KMS-11 (cell line): ENCODE measurements around the gene PLXNA2.

Experiments used
- H2AFZ ChIP-seq: fragments of 200-600 bp; sonication (generic); 2 replicates; pipeline ENCODE4 v1.6.1; 2016; ENCODE audit warnings: antibody characterized with exemption, mixed run types, low read depth
- H3K27ac ChIP-seq: fragments of 200-600 bp; sonication (generic); 2 replicates; pipeline ENCODE4 v1.6.1; 2016; ENCODE audit warnings: mild to moderate bottlenecking, mixed run types
- H3K27me3 ChIP-seq: fragments of 200-600 bp; sonication (generic); 2 replicates; pipeline ENCODE4 v1.6.1; 2017; ENCODE audit warnings: mild to moderate bottlenecking, low read depth, mixed run types, moderate library complexity; ENCODE audit not compliant: insufficient read depth
- H3K36me3 ChIP-seq: fragments of 200-600 bp; sonication (generic); 2 replicates; pipeline ENCODE4 v1.6.1; 2017; ENCODE audit warnings: mild to moderate bottlenecking, mixed run types; ENCODE audit not compliant: insufficient read depth
- H3K4me1 ChIP-seq: fragments of 200-600 bp; sonication (generic); 2 replicates; pipeline ENCODE4 v1.6.1; 2016; ENCODE audit warnings: mild to moderate bottlenecking, low read depth, mixed run types; ENCODE audit not compliant: poor library complexity, severe bottlenecking
- H3K4me2 ChIP-seq: fragments of 200-600 bp; sonication (generic); 2 replicates; pipeline ENCODE4 v1.7.0; 2016; ENCODE audit warnings: mild to moderate bottlenecking, mixed run types
- H3K4me3 ChIP-seq: fragments of 200-600 bp; sonication (generic); IDR thresholded peaks from 2 replicates; pipeline ENCODE4 v1.6.1; 2017; ENCODE audit warnings: low read depth, low read length, mixed read lengths; ENCODE audit not compliant: insufficient read depth
- H3K79me2 ChIP-seq: fragments of 200-600 bp; sonication (generic); 2 replicates; pipeline ENCODE4 v1.6.1; 2016; ENCODE audit warnings: low read depth, mixed run types; ENCODE audit not compliant: insufficient read depth
- H3K9ac ChIP-seq: fragments of 200-600 bp; sonication (generic); 2 replicates; pipeline ENCODE4 v1.6.1; 2016; ENCODE audit warnings: mild to moderate bottlenecking, mixed run types
- H4K20me1 ChIP-seq: fragments of 200-600 bp; sonication (generic); 2 replicates; pipeline ENCODE4 v1.6.1; 2016; ENCODE audit warnings: mild to moderate bottlenecking, mixed run types; ENCODE audit not compliant: insufficient read depth
- TF ChIP-seq, protein P1 (sequence below): fragments of 200-600 bp; sonication (generic); conservative IDR thresholded peaks from 2 replicates; pipeline ENCODE4 v1.6.1; 2017; ENCODE audit warnings: low read depth, mild to moderate bottlenecking, antibody characterized with exemption, low read length, moderate library complexity, mixed read lengths

The PLXNA2 gene

GRCh38 chr1:208108646-208109330 lies 135.4 kb downstream of the PLXNA2 start:
- Histone ChIP-seq H4K20me1 (no peaks in the 10 kb centered on the region), H3K9ac (no peak overlapping the region), H3K27me3 (no peaks in the 10 kb centered on the region), H3K4me3 (no peak overlapping the region), H3K4me1 (no peaks in the 10 kb centered on the region), H3K4me2 (no peak overlapping the region), H3K79me2 (no peaks in the 10 kb centered on the region), H3K36me3 (no peaks in the 10 kb centered on the region), H3K27ac (no peak overlapping the region), H2AFZ (no peak overlapping the region)
- TF ChIP-seq, protein P1, sequence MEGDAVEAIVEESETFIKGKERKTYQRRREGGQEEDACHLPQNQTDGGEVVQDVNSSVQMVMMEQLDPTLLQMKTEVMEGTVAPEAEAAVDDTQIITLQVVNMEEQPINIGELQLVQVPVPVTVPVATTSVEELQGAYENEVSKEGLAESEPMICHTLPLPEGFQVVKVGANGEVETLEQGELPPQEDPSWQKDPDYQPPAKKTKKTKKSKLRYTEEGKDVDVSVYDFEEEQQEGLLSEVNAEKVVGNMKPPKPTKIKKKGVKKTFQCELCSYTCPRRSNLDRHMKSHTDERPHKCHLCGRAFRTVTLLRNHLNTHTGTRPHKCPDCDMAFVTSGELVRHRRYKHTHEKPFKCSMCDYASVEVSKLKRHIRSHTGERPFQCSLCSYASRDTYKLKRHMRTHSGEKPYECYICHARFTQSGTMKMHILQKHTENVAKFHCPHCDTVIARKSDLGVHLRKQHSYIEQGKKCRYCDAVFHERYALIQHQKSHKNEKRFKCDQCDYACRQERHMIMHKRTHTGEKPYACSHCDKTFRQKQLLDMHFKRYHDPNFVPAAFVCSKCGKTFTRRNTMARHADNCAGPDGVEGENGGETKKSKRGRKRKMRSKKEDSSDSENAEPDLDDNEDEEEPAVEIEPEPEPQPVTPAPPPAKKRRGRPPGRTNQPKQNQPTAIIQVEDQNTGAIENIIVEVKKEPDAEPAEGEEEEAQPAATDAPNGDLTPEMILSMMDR = no peak

- Histone ChIP-seq H3K4me2 (no peak overlapping the region), H3K27ac (no peak overlapping the region), H3K9ac (no peak overlapping the region), H3K27me3 (no peaks in the 10 kb centered on the region), H3K4me1 (no peaks in the 10 kb centered on the region), H3K79me2 (no peaks in the 10 kb centered on the region), H4K20me1 (no peaks in the 10 kb centered on the region), H3K4me3 (no peak overlapping the region), H2AFZ (no peak overlapping the region), H3K36me3 (no peaks in the 10 kb centered on the region)
- TF ChIP-seq, protein P1 = no peak
These were observed 136.0 kb downstream of the PLXNA2 start for GRCh38 chr1:208108213-208108608.

DNA sequence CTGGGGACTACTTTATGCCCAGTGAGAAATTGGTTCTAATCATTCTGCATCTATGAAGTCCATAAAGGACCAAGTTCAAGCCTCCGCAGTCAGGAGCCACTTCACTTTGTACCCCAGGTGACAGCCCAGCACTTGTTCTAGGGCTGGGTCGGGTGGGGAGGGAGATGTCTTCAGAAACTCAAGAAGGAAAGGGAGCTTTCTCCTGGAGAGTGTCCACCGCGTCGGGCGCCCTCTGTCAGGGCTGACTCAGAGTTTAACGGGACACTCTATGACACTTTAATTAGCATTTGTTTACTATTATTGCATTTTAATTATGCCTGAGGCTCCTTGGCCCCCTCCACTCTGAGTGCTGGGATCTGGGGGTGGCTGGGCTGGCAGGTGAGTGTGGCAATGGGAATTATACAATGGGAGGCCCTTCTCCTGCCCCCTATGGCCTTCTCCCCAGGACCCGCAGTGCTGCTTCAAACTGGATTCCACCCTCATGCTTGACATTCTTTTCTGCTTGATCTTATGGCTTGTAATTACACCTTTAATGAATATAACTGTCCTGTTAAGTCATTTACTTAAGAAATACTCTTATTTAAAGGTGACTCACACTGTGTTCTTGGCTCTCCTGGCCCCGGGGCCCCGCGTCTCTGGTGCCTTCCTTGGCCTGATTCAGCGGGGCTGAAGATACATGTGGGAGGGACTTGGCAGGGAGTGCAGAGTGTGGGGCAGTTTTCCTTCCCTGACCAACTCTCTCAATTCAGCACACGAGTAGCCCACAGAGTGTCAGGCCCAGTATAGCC lies 136.6 kb downstream of the PLXNA2 start:
- H3K4me1 ChIP-seq = no peaks in the 10 kb centered on the region
- no peak overlapping the region for H3K9ac ChIP-seq
- TF ChIP-seq, protein P1 = no peak
- no peak overlapping the region for H3K27ac ChIP-seq
- no peak overlapping the region for H2AFZ ChIP-seq
- no peak overlapping the region for H3K4me3 ChIP-seq
- H3K79me2 ChIP-seq = no peaks in the 10 kb centered on the region
- no peak overlapping the region for H3K4me2 ChIP-seq
- no peaks in the 10 kb centered on the region for H3K27me3 ChIP-seq
- no peaks in the 10 kb centered on the region for H4K20me1 ChIP-seq
- H3K36me3 ChIP-seq = no peaks in the 10 kb centered on the region

DNA sequence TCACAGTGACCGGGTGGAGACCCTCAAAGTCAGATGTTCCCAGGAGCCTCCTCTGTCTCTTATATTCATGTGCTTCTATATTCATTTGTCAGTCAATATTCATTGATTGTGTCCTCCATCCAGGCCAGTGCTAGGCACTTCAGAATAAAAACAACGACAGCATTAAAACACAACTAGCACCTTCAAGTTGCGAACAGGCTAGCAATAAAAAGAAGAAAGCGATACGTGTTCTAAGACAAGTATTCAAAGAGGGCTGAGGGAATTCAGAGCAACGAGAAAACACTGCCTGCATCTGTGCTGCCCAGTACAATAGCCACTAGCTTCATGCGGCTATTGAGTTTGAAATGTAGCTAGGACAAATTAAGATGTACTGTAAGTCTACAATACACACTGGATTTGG lies 138.0 kb downstream of the PLXNA2 start:
- Histone ChIP-seq H3K4me2 (no peak overlapping the region), H3K9ac (no peak overlapping the region), H3K4me3 (no peak overlapping the region), H3K4me1 (no peaks in the 10 kb centered on the region), H3K27me3 (no peaks in the 10 kb centered on the region), H3K79me2 (no peaks in the 10 kb centered on the region), H3K27ac (no peak overlapping the region), H4K20me1 (no peaks in the 10 kb centered on the region), H2AFZ (no peak overlapping the region), H3K36me3 (no peaks in the 10 kb centered on the region)
- TF ChIP-seq, protein P1 = no peak
